Kidney epithelial cell (primary cell): ENCODE data around the gene TIMM10. TPM values are rescaled to one million over a fixed set of nuclear protein-coding genes. Genes with fewer than 3 reads are reported as not detected.

Source experiments
- DNase-seq: peaks from one replicate; pipeline ENCODE4 v3.0.0-alpha.2; 2010; ENCODE audit warnings: low read depth
- H3K27me3 ChIP-seq: 2 replicates; pipeline ENCODE4 v1.6.0; 2011; ENCODE audit warnings: low read length; ENCODE audit not compliant: control insufficient read depth, insufficient read depth
- H3K36me3 ChIP-seq: 2 replicates; pipeline ENCODE4 v1.5.1; 2011; ENCODE audit warnings: low read length; ENCODE audit not compliant: control insufficient read depth, insufficient read depth
- H3K4me3 ChIP-seq: 2 replicates; pipeline ENCODE4 v1.5.1; 2011; ENCODE audit warnings: low read depth, mild to moderate bottlenecking, control low read depth, low read length
- CTCF ChIP-seq: IDR thresholded peaks from 2 replicates; pipeline ENCODE4 v1.5.1; 2011; ENCODE audit warnings: mild to moderate bottlenecking, moderate library complexity, low read length, control low read depth, inconsistent platforms; ENCODE audit not compliant: insufficient read depth, poor library complexity, severe bottlenecking
- total RNA-seq: library from RNA; depleted of rRNA; stranded (reverse); fragments of >200 nt; gene quantifications from 2 replicates; pipeline ENCODE4 v1.2.3, GENCODE V29; 2015

The TIMM10 gene
- total RNA-seq, 1 donor from 2014 or later = 66.4 TPM

GRCh38 chr11:57555393-57555792, 24.8 kb upstream of the TIMM10 start:
- Histone ChIP-seq H3K4me3 (no peak overlapping the region), H3K36me3 (no peaks in the 10 kb centered on the region), H3K27me3 (no peaks in the 10 kb centered on the region)
- TF ChIP-seq CTCF = no peak
- DNase-seq = no peak

GRCh38 chr11:57552479-57552878, 21.9 kb upstream of the TIMM10 start:
- no peak overlapping the region for H3K4me3 ChIP-seq
- DNase-seq = no peak
- TF ChIP-seq CTCF = no peak
- H3K36me3 ChIP-seq = no peaks in the 10 kb centered on the region
- no peaks in the 10 kb centered on the region for H3K27me3 ChIP-seq

- no peaks in the 10 kb centered on the region for H3K36me3 ChIP-seq
- H3K27me3 ChIP-seq = no peaks in the 10 kb centered on the region
- DNase-seq = no peak
- TF ChIP-seq CTCF = no peak
- no peak overlapping the region for H3K4me3 ChIP-seq
Observed at GRCh38 chr11:57551941-57552340, 21.4 kb upstream of the TIMM10 start.

GRCh38 chr11:57549983-57550382, 19.4 kb upstream of the TIMM10 start:
- no peaks in the 10 kb centered on the region for H3K27me3 ChIP-seq
- H3K36me3 ChIP-seq = no peaks in the 10 kb centered on the region
- no peak overlapping the region for H3K4me3 ChIP-seq
- no peak for TF ChIP-seq CTCF
- no peak for DNase-seq

GRCh38 chr11:57547854-57548377, 17.4 kb upstream of the TIMM10 start:
- no peak for TF ChIP-seq CTCF
- no peak for DNase-seq

GRCh38 chr11:57546869-57547475, 16.4 kb upstream of the TIMM10 start:
- Histone ChIP-seq H3K4me3 (no peak overlapping the region), H3K36me3 (no peaks in the 10 kb centered on the region), H3K27me3 (peaks cover 4% of the 10 kb centered on the region)
- no peak for DNase-seq
- TF ChIP-seq CTCF = peak; percentile 23

More at GRCh38 chr11:57547854-57548377, 17.4 kb upstream of the TIMM10 start:
- Histone ChIP-seq H3K27me3 (no peaks in the 10 kb centered on the region), H3K4me3 (no peak overlapping the region), H3K36me3 (no peaks in the 10 kb centered on the region)
